HEK293 (cell line): ENCODE results near the gene INO80B.

Source experiments
- CTCF ChIA-PET: fragments of 350-600 bp; formaldehyde crosslinking; extraction: SDS; loops from one replicate; lab custom pipeline; 2021; ENCODE audit warnings: antibody characterized with exemption; lab: Yijun Ruan, JAX
- POLR2A ChIA-PET: fragments of 300-600 bp; formaldehyde crosslinking; extraction: SDS; loops from one replicate; lab custom pipeline; 2020; ENCODE audit warnings: antibody characterized with exemption, inconsistent platforms; lab: Yijun Ruan, JAX
- H3K27ac ChIP-seq: fragments of 200-500 bp; sonication (Bioruptor generic); 2 replicates; pipeline ENCODE4 v1.5.1; 2014; ENCODE audit warnings: low read depth, low read length, control low read depth, inconsistent platforms; ENCODE audit errors: extremely low read depth
- H3K36me3 ChIP-seq, 2 experiments: fragments of 200-500 bp in 1 of 2; sonication (Bioruptor generic) in 1 of 2; 1 replicate in 1 of 2; 2 replicates in 1 of 2; pipeline ENCODE4 v1.5.1; 2014 to 2017; ENCODE audit warnings: inconsistent platforms in 2 of 2, low read length in 2 of 2; ENCODE audit not compliant: control insufficient read depth in 2 of 2, insufficient read depth in 1 of 2
- H3K4me1 ChIP-seq: fragments of 200-500 bp; sonication (Bioruptor generic); 2 replicates; pipeline ENCODE4 v1.5.1; 2014; ENCODE audit warnings: mild to moderate bottlenecking, low read length, inconsistent platforms; ENCODE audit not compliant: control insufficient read depth, insufficient read depth
- H3K4me3 ChIP-seq: 2 replicates; pipeline ENCODE4 v1.5.1; 2011; ENCODE audit warnings: low read depth, mild to moderate bottlenecking, control low read depth, low read length, moderate library complexity
- H3K9me3 ChIP-seq: fragments of 200-500 bp; sonication (Bioruptor generic); 2 replicates; pipeline ENCODE4 v1.5.1; 2014; ENCODE audit warnings: low read depth, low read length, inconsistent platforms; ENCODE audit not compliant: control insufficient read depth, insufficient read depth
- BCL11B ChIP-seq: fragments of 450-650 bp; formaldehyde crosslinking; IDR thresholded peaks from 2 replicates; pipeline ENCODE4 v1.5.1; 2016; ENCODE audit warnings: low read depth, missing biosample characterization, missing genetic modification characterization
- IKZF3 ChIP-seq: fragments of 450-650 bp; IDR thresholded peaks from 2 replicates; pipeline ENCODE4 v1.5.0; 2018; ENCODE audit warnings: missing biosample characterization, mild to moderate bottlenecking, missing genetic modification characterization, moderate library complexity
- MZF1 ChIP-seq: fragments of 450-650 bp; formaldehyde crosslinking; IDR thresholded peaks from 2 replicates; pipeline ENCODE4 v1.5.1; 2017; ENCODE audit warnings: missing biosample characterization, missing genetic modification characterization, borderline replicate concordance
- PRDM6 ChIP-seq: fragments of 450-650 bp; formaldehyde crosslinking; IDR thresholded peaks from 2 replicates; pipeline ENCODE4 v1.5.1; 2017; ENCODE audit warnings: missing biosample characterization, missing genetic modification characterization
- ZNF146 ChIP-seq: fragments of 450-650 bp; formaldehyde crosslinking; IDR thresholded peaks from 2 replicates; pipeline ENCODE4 v1.5.1; 2016; ENCODE audit warnings: missing biosample characterization, missing genetic modification characterization
- ZNF16 ChIP-seq: fragments of 450-650 bp; formaldehyde crosslinking; IDR thresholded peaks from 2 replicates; pipeline ENCODE4 v1.5.1; 2016; ENCODE audit warnings: low read depth, missing biosample characterization, missing genetic modification characterization
- ZNF19 ChIP-seq: fragments of 450-650 bp; formaldehyde crosslinking; IDR thresholded peaks from 2 replicates; pipeline ENCODE4; 2016; ENCODE audit warnings: missing biosample characterization, missing genetic modification characterization, low read depth
- ZNF202 ChIP-seq: fragments of 450-650 bp; formaldehyde crosslinking; IDR thresholded peaks from 2 replicates; pipeline ENCODE4 v1.5.1; 2016; ENCODE audit warnings: missing biosample characterization, missing genetic modification characterization, borderline replicate concordance
- ZNF311 ChIP-seq: fragments of 450-650 bp; formaldehyde crosslinking; IDR thresholded peaks from 2 replicates; pipeline ENCODE4 v1.5.1; 2017; ENCODE audit warnings: missing biosample characterization, missing genetic modification characterization, borderline replicate concordance
- ZNF354C ChIP-seq: fragments of 450-650 bp; formaldehyde crosslinking; IDR thresholded peaks from 2 replicates; pipeline ENCODE4 v1.5.1; 2016; ENCODE audit warnings: missing biosample characterization, missing genetic modification characterization, low read depth, borderline replicate concordance
- ZNF426 ChIP-seq: fragments of 450-650 bp; formaldehyde crosslinking; IDR thresholded peaks from 2 replicates; pipeline ENCODE4 v1.5.1; 2017; ENCODE audit warnings: missing biosample characterization, missing genetic modification characterization, mild to moderate bottlenecking, inconsistent platforms, moderate library complexity
- ZNF449 ChIP-seq: fragments of 450-650 bp; formaldehyde crosslinking; IDR thresholded peaks from 2 replicates; pipeline ENCODE4 v1.5.1; 2017; ENCODE audit warnings: missing biosample characterization, mild to moderate bottlenecking, missing genetic modification characterization, moderate library complexity
- ZNF513 ChIP-seq: fragments of 450-650 bp; IDR thresholded peaks from 2 replicates; pipeline ENCODE4 v1.5.1; 2018; ENCODE audit warnings: missing biosample characterization, missing genetic modification characterization
- ZNF530 ChIP-seq: fragments of 450-650 bp; formaldehyde crosslinking; IDR thresholded peaks from 2 replicates; pipeline ENCODE4 v1.5.1; 2016; ENCODE audit warnings: low read depth, missing biosample characterization, missing genetic modification characterization
- ZNF561 ChIP-seq: fragments of 450-650 bp; IDR thresholded peaks from 2 replicates; pipeline ENCODE4 v1.5.1; 2018; ENCODE audit warnings: missing biosample characterization, missing genetic modification characterization, borderline replicate concordance
- ZNF624 ChIP-seq: fragments of 450-650 bp; formaldehyde crosslinking; IDR thresholded peaks from 2 replicates; pipeline ENCODE4 v1.5.1; 2017; ENCODE audit warnings: missing biosample characterization, missing genetic modification characterization
- ZNF645 ChIP-seq: fragments of 450-650 bp; formaldehyde crosslinking; IDR thresholded peaks from 2 replicates; pipeline ENCODE4; 2016; ENCODE audit warnings: missing biosample characterization, missing genetic modification characterization
- ZNF658 ChIP-seq: fragments of 450-650 bp; formaldehyde crosslinking; IDR thresholded peaks from 2 replicates; pipeline ENCODE4; 2016; ENCODE audit warnings: missing biosample characterization, missing genetic modification characterization
- ZNF664 ChIP-seq: fragments of 450-650 bp; formaldehyde crosslinking; IDR thresholded peaks from 2 replicates; pipeline ENCODE4 v1.5.1; 2016; ENCODE audit warnings: missing biosample characterization, missing genetic modification characterization
- ZNF677 ChIP-seq: fragments of 450-650 bp; IDR thresholded peaks from 2 replicates; pipeline ENCODE4 v1.5.0; 2018; ENCODE audit warnings: missing biosample characterization, mild to moderate bottlenecking, missing genetic modification characterization, moderate library complexity

Gene INO80B

GRCh38 chr2:74426181-74426758 is 28.6 kb upstream of the INO80B start (continued):
- no peak for TF ChIP-seq ZNF530 (tag by site-specific recombination)
- TF ChIP-seq ZNF664 = no peak

- TF ChIP-seq ZNF530 (tag by site-specific recombination) = no peak
- TF ChIP-seq ZNF645 (tag by site-specific recombination) = no peak
- no peak for TF ChIP-seq IKZF3 (tag by site-specific recombination)
- TF ChIP-seq ZNF624 = no peak
- TF ChIP-seq PRDM6 (tag by site-specific recombination) = no peak
- no peak for TF ChIP-seq ZNF513 (tag by site-specific recombination)
- TF ChIP-seq ZNF561 (tag by site-specific recombination) = no peak
- TF ChIP-seq ZNF449 = no peak
- no peak for TF ChIP-seq ZNF354C (tag by site-specific recombination)
- TF ChIP-seq ZNF664 = no peak
- no peak for TF ChIP-seq ZNF311 (tag by site-specific recombination)
- no peak for TF ChIP-seq ZNF426
- TF ChIP-seq BCL11B (tag by site-specific recombination) = no peak
- TF ChIP-seq ZNF146 = no peak
- TF ChIP-seq ZNF19 = no peak
- no peak for TF ChIP-seq ZNF16 (tag by site-specific recombination)
- TF ChIP-seq ZNF658 (tag by site-specific recombination) = no peak
- TF ChIP-seq ZNF202 (tag by site-specific recombination) = no peak
- no peak for TF ChIP-seq ZNF677 (tag by site-specific recombination)
- no peak for TF ChIP-seq MZF1 (tag by site-specific recombination)
- no peaks in the 10 kb centered on the region for H3K9me3 ChIP-seq
- ChIA-PET POLR2A (interaction anchor here (1.1 to 1.4 kb wide), 4 partner anchors 15 to 36 kb away, joined by 3 to 4 read pairs (median 4); partner anchors contain the start of gene WBP1), CTCF (interaction anchor here (0.7 kb wide), 1 partner anchor 37 kb away, joined by 3 read pairs; no protein-coding TSS in a partner anchor)
- H3K27ac ChIP-seq = no peak overlapping the region
- H3K4me1 ChIP-seq = no peaks in the 10 kb centered on the region
- H3K4me3 ChIP-seq = no peak overlapping the region
- H3K36me3 ChIP-seq = peaks cover 19 to 89% of the 10 kb centered on the region in 2 experiments; a peak in 2 of 3 replicates
These were observed 27.3 kb upstream of the INO80B start for GRCh38 chr2:74427551-74427950.
